GM23338 (cell line): Measurements from ENCODE around the gene ARL5A. TPM values are rescaled to one million over a fixed set of nuclear protein-coding genes. Genes with fewer than 3 reads are reported as not detected.

Source experiments
- ATAC-seq: fragments of 200-7000 bp; cut with Tn5 transposase; 3 replicates; pipeline ENCODE4 v1.9.1; 2020
- DNase-seq: peaks from one replicate; pipeline ENCODE4 v3.0.0-alpha.2; 2015; ENCODE audit warnings: low spot score
- H2AFZ ChIP-seq: fragments of 200-600 bp; sonication (generic); 2 replicates; pipeline ENCODE4 v1.8.0; 2016; ENCODE audit warnings: antibody characterized with exemption, mild to moderate bottlenecking, moderate library complexity
- H3F3A ChIP-seq: fragments of 200-600 bp; sonication (generic); replicated peaks from 2 replicates; pipeline ENCODE4 v1.8.0; 2017; ENCODE audit warnings: antibody characterized with exemption, mixed run types, low read depth
- H3K27ac ChIP-seq: fragments of 200-600 bp; sonication (generic); 2 replicates; pipeline ENCODE4 v1.6.1; 2016; ENCODE audit warnings: low read depth
- H3K27me3 ChIP-seq: fragments of 200-600 bp; sonication (generic); 2 replicates; pipeline ENCODE4 v1.8.0; 2016; ENCODE audit warnings: mild to moderate bottlenecking, mixed run types, moderate library complexity; ENCODE audit not compliant: insufficient read depth
- H3K36me3 ChIP-seq: fragments of 200-600 bp; sonication (generic); 2 replicates; pipeline ENCODE4 v1.8.0; 2016; ENCODE audit warnings: mild to moderate bottlenecking; ENCODE audit not compliant: insufficient read depth
- H3K4me1 ChIP-seq: fragments of 200-600 bp; sonication (generic); 2 replicates; pipeline ENCODE4 v1.8.0; 2016; ENCODE audit warnings: mild to moderate bottlenecking, moderate library complexity; ENCODE audit not compliant: insufficient read depth
- H3K4me2 ChIP-seq: fragments of 200-600 bp; sonication (generic); 2 replicates; pipeline ENCODE4 v1.7.1; 2017; ENCODE audit warnings: mixed run types
- H3K4me3 ChIP-seq: fragments of 200-600 bp; sonication (generic); 2 replicates; pipeline ENCODE4 v1.6.1; 2016; ENCODE audit warnings: mixed run types
- H3K79me2 ChIP-seq: fragments of 200-600 bp; sonication (generic); replicated peaks from 2 replicates; pipeline ENCODE4 v1.8.0; 2017; ENCODE audit warnings: mild to moderate bottlenecking; ENCODE audit not compliant: insufficient read depth
- H3K9me2 ChIP-seq: fragments of 200-600 bp; sonication (generic); 2 replicates; pipeline ENCODE4 v1.8.0; 2017; ENCODE audit not compliant: insufficient read depth
- H4K20me1 ChIP-seq: fragments of 200-600 bp; sonication (generic); replicated peaks from 2 replicates; pipeline ENCODE4 v1.8.0; 2017; ENCODE audit warnings: mild to moderate bottlenecking; ENCODE audit not compliant: insufficient read depth
- H3K27ac Mint-ChIP-seq: 2 replicates; pipeline ENCODE4 v1.8.0; 2020; ENCODE audit warnings: inconsistent platforms, mild to moderate bottlenecking, moderate library complexity, mixed read lengths
- H3K27me3 Mint-ChIP-seq: 3 replicates; pipeline ENCODE4 v1.8.0; 2022; ENCODE audit warnings: low read depth, mild to moderate bottlenecking, moderate library complexity, mixed read lengths, inconsistent platforms; ENCODE audit not compliant: insufficient read depth, poor library complexity
- H3K36me3 Mint-ChIP-seq: 3 replicates; pipeline ENCODE4 v1.8.0; 2021; ENCODE audit warnings: low read depth, mild to moderate bottlenecking, inconsistent platforms, moderate library complexity, mixed read lengths
- H3K4me1 Mint-ChIP-seq: 3 replicates; pipeline ENCODE4 v1.8.0; 2020; ENCODE audit warnings: mild to moderate bottlenecking, inconsistent platforms, mixed read lengths
- H3K4me3 Mint-ChIP-seq: 3 replicates; pipeline ENCODE4 v1.8.0; 2021; ENCODE audit warnings: moderate library complexity, mild to moderate bottlenecking, inconsistent platforms, mixed read lengths
- H3K9me3 Mint-ChIP-seq: 3 replicates; pipeline ENCODE4 v1.8.0; 2020; ENCODE audit warnings: moderate library complexity, mild to moderate bottlenecking, inconsistent platforms, mixed read lengths
- CREB1 ChIP-seq: fragments of 250-450 bp; sonication (Bioruptor Pico); IDR thresholded peaks from 2 replicates; pipeline ENCODE4 v1.5.0; 2020; ENCODE audit warnings: low read depth, mild to moderate bottlenecking, moderate library complexity
- ETS1 ChIP-seq: IDR thresholded peaks from 2 replicates; pipeline ENCODE4 v1.6.1; 2016; ENCODE audit warnings: antibody characterized with exemption
- EZH2 ChIP-seq: fragments of 200-600 bp; sonication (generic); IDR thresholded peaks from one replicate; pipeline ENCODE4 v1.8.0; 2017; ENCODE audit warnings: antibody characterized with exemption, mild to moderate bottlenecking, low read depth; ENCODE audit not compliant: unreplicated experiment
- EZH2phosphoT487 ChIP-seq: fragments of 200-600 bp; sonication (generic); IDR thresholded peaks from one replicate; pipeline ENCODE4 v1.8.1; 2018; ENCODE audit warnings: antibody characterized with exemption; ENCODE audit not compliant: unreplicated experiment
- JUNB ChIP-seq: IDR thresholded peaks from one replicate; pipeline ENCODE4 v1.6.1; 2016; ENCODE audit warnings: antibody characterized with exemption; ENCODE audit not compliant: unreplicated experiment
- NANOG ChIP-seq: IDR thresholded peaks from 2 replicates; pipeline ENCODE4 v1.6.1; 2016; ENCODE audit warnings: antibody characterized with exemption, borderline replicate concordance
- POLR2AphosphoS5 ChIP-seq: IDR thresholded peaks from 2 replicates; pipeline ENCODE4 v1.6.1; 2016; ENCODE audit warnings: antibody characterized with exemption, low read depth
- REST ChIP-seq: IDR thresholded peaks from one replicate; pipeline ENCODE4 v1.6.1; 2018; ENCODE audit warnings: antibody characterized with exemption; ENCODE audit not compliant: unreplicated experiment
- STAT1 ChIP-seq: IDR thresholded peaks from one replicate; pipeline ENCODE4 v1.6.1; 2016; ENCODE audit warnings: antibody characterized with exemption; ENCODE audit not compliant: unreplicated experiment
- ZNF331 ChIP-seq: fragments of 250-450 bp; sonication (Bioruptor Pico); IDR thresholded peaks from 2 replicates; pipeline ENCODE4 v1.5.0; 2020; ENCODE audit warnings: low read depth, mild to moderate bottlenecking, moderate library complexity
- polyA plus RNA-seq: library from polyadenylated mRNA; unstranded; fragments of >200 nt; fragmentation: Nextera tagmentation; extraction: Ambion mirVana; gene quantifications from 2 replicates; pipeline ENCODE4 v1.2.1, GENCODE V29; 2016
- total RNA-seq: library from RNA; depleted of rRNA; stranded (reverse); fragments of >200 nt; shearing (Covaris generic); gene quantifications from 2 replicates; pipeline ENCODE4 v1.2.3, GENCODE V29; 2014
- TF ChIP-seq, protein P1 (sequence below): fragments of 250-450 bp; sonication (Bioruptor Pico); IDR thresholded peaks from 2 replicates; pipeline ENCODE4 v1.5.0; 2020; ENCODE audit warnings: mild to moderate bottlenecking, moderate library complexity

Gene ARL5A
- total and polyA plus RNA-seq, 2 experiments from 2014 or later, result 26.8 to 104 TPM

GRCh38 chr2:151761193-151761592 lies 67.0 kb downstream of the ARL5A start:
- Histone ChIP-seq H3K27me3 (no peaks in the 10 kb centered on the region), H2AFZ (no peak overlapping the region), H3K4me3 (no peak overlapping the region), H3K4me1 (0 out of 2 replicates have a peak, but pooled peaks cover 6% of the 10 kb centered on the region), H3K79me2 (no peaks in the 10 kb centered on the region), H3K36me3 (no peaks in the 10 kb centered on the region), H3K4me2 (no peak overlapping the region), H3F3A (no peaks in the 10 kb centered on the region), H3K27ac (no peak overlapping the region), H4K20me1 (no peaks in the 10 kb centered on the region), H3K9me2 (peaks cover 6% of the 10 kb centered on the region; the same call in 1 of the 2 replicates)
- ATAC-seq (no peak), DNase-seq (no peak)
- Mint-ChIP-seq H3K36me3 (no peaks in the 10 kb centered on the region), H3K4me1 (peaks cover 13% of the 10 kb centered on the region), H3K4me3 (no peak overlapping the region), H3K9me3 (no peaks in the 10 kb centered on the region), H3K27me3 (peaks cover 9% of the 10 kb centered on the region), H3K27ac (no peak overlapping the region)
- TF ChIP-seq CREB1 (no peak), JUNB (no peak), ETS1 (no peak), EZH2phosphoT487 (no peak), ZNF331 (CRISPR knock-in tag) (no peak), STAT1 (no peak), EZH2 (no peak), POLR2AphosphoS5 (no peak), REST (no peak)

DNA sequence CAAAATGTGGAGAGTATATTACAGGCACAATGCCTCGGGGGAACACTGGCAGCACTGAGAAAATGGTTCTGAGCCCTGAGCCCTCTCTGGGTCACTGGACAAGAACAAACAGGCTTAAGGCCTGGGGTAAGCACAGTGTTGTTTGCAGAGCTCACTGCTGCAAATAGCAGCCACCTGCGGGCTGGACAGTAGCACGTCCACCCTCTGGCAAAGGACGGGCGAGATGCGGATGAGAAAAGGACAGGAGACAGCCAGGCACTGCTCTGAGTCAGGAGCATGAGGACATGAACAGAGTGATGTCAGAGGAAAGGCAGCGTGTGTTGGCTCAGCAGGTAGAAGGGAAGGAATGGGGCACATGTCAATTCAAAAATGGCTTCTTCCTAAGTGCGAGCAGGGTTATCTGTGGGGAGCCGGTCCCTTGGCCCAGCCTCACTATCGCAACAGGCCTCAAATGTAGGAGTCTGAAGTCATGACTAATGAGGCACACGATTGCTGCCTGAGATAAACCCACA lies 68.0 kb downstream of the ARL5A start:
- Histone ChIP-seq H3K4me3 (no peak overlapping the region), H3F3A (no peaks in the 10 kb centered on the region), H3K27me3 (no peaks in the 10 kb centered on the region), H3K79me2 (no peaks in the 10 kb centered on the region), H3K27ac (no peak overlapping the region), H3K36me3 (no peaks in the 10 kb centered on the region), H4K20me1 (no peaks in the 10 kb centered on the region), H2AFZ (0 out of 2 replicates have a peak overlapping the region, but pooled peaks have one; percentile 47), H3K4me1 (no peaks in the 10 kb centered on the region), H3K9me2 (peaks cover 8% of the 10 kb centered on the region; the same call in 1 of the 2 replicates), H3K4me2 (no peak overlapping the region)
- Mint-ChIP-seq H3K4me3 (no peak overlapping the region), H3K4me1 (peaks cover 6% of the 10 kb centered on the region; the same call in 2 of the 3 replicates), H3K27ac (no peak overlapping the region; the same call in 1 of the 2 replicates), H3K36me3 (no peaks in the 10 kb centered on the region), H3K27me3 (peaks cover 9% of the 10 kb centered on the region), H3K9me3 (no peaks in the 10 kb centered on the region)
- DNase-seq (peak; percentile 11), ATAC-seq (peak; percentile 48)
- TF ChIP-seq EZH2, result no peak
- TF ChIP-seq POLR2AphosphoS5, result no peak
- no peak for TF ChIP-seq CREB1
- no peak for TF ChIP-seq STAT1
- no peak for TF ChIP-seq NANOG
- TF ChIP-seq, protein P1, sequence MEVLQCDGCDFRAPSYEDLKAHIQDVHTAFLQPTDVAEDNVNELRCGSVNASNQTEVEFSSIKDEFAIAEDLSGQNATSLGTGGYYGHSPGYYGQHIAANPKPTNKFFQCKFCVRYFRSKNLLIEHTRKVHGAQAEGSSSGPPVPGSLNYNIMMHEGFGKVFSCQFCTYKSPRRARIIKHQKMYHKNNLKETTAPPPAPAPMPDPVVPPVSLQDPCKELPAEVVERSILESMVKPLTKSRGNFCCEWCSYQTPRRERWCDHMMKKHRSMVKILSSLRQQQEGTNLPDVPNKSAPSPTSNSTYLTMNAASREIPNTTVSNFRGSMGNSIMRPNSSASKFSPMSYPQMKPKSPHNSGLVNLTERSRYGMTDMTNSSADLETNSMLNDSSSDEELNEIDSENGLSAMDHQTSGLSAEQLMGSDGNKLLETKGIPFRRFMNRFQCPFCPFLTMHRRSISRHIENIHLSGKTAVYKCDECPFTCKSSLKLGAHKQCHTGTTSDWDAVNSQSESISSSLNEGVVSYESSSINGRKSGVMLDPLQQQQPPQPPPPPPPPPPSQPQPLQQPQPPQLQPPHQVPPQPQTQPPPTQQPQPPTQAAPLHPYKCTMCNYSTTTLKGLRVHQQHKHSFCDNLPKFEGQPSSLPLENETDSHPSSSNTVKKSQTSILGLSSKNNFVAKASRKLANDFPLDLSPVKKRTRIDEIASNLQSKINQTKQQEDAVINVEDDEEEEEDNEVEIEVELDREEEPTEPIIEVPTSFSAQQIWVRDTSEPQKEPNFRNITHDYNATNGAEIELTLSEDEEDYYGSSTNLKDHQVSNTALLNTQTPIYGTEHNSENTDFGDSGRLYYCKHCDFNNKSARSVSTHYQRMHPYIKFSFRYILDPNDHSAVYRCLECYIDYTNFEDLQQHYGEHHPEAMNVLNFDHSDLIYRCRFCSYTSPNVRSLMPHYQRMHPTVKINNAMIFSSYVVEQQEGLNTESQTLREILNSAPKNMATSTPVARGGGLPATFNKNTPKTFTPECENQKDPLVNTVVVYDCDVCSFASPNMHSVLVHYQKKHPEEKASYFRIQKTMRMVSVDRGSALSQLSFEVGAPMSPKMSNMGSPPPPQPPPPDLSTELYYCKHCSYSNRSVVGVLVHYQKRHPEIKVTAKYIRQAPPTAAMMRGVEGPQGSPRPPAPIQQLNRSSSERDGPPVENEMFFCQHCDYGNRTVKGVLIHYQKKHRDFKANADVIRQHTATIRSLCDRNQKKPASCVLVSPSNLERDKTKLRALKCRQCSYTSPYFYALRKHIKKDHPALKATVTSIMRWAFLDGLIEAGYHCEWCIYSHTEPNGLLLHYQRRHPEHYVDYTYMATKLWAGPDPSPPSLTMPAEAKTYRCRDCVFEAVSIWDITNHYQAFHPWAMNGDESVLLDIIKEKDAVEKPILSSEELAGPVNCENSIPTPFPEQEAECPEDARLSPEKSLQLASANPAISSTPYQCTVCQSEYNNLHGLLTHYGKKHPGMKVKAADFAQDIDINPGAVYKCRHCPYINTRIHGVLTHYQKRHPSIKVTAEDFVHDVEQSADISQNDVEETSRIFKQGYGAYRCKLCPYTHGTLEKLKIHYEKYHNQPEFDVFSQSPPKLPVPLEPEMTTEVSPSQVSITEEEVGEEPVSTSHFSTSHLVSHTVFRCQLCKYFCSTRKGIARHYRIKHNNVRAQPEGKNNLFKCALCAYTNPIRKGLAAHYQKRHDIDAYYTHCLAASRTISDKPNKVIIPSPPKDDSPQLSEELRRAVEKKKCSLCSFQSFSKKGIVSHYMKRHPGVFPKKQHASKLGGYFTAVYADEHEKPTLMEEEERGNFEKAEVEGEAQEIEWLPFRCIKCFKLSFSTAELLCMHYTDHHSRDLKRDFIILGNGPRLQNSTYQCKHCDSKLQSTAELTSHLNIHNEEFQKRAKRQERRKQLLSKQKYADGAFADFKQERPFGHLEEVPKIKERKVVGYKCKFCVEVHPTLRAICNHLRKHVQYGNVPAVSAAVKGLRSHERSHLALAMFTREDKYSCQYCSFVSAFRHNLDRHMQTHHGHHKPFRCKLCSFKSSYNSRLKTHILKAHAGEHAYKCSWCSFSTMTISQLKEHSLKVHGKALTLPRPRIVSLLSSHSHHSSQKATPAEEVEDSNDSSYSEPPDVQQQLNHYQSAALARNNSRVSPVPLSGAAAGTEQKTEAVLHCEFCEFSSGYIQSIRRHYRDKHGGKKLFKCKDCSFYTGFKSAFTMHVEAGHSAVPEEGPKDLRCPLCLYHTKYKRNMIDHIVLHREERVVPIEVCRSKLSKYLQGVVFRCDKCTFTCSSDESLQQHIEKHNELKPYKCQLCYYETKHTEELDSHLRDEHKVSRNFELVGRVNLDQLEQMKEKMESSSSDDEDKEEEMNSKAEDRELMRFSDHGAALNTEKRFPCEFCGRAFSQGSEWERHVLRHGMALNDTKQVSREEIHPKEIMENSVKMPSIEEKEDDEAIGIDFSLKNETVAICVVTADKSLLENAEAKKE (CRISPR knock-in tag), result no peak
- TF ChIP-seq EZH2phosphoT487, result no peak
